GM18520 (cell line): ENCODE data around the gene PI16.

Experiments
- ATAC-seq: cut with Tn5 transposase; IDR thresholded peaks from one replicate; pipeline ENCODE4 v1.9.1; 2021; ENCODE audit not compliant: unreplicated experiment

PI16 gene

GRCh38 chr6:36955671-36956445, 1.3 kb downstream of the PI16 start:
- no peak for ATAC-seq

- no peak for ATAC-seq
These were observed 1.9 kb downstream of the PI16 start for GRCh38 chr6:36956446-36956820.

- no peak for ATAC-seq
These were observed 3.3 kb downstream of the PI16 start for GRCh38 chr6:36957773-36958271.

- ATAC-seq, result no peak
These were observed 4.4 kb downstream of the PI16 start for GRCh38 chr6:36958775-36959554.

GRCh38 chr6:36959555-36960250, 5.2 kb downstream of the PI16 start:
- ATAC-seq, result no peak

- no peak for ATAC-seq
These were observed 7.2 kb downstream of the PI16 start for GRCh38 chr6:36961441-36962435.

GRCh38 chr6:36962874-36963273, 8.3 kb downstream of the PI16 start:
- ATAC-seq, result no peak

GRCh38 chr6:36963451-36964290, 9.1 kb downstream of the PI16 start:
- ATAC-seq, result no peak

GRCh38 chr6:36964349-36964748, 9.8 kb downstream of the PI16 start:
- no peak for ATAC-seq

- ATAC-seq, result no peak
These were observed 10.4 kb downstream of the PI16 start for GRCh38 chr6:36964908-36965307.

GRCh38 chr6:36967301-36967700, 12.8 kb downstream of the PI16 start:
- ATAC-seq, result no peak

GRCh38 chr6:36967757-36968156, 13.2 kb downstream of the PI16 start:
- no peak for ATAC-seq

- ATAC-seq, result no peak
These were observed 13.9 kb downstream of the PI16 start for GRCh38 chr6:36968266-36968977.

- no peak for ATAC-seq
These were observed 14.7 kb downstream of the PI16 start for GRCh38 chr6:36969240-36969691.

GRCh38 chr6:36969988-36970891, 15.7 kb downstream of the PI16 start:
- no peak for ATAC-seq

GRCh38 chr6:36970892-36971842, 16.6 kb downstream of the PI16 start:
- no peak for ATAC-seq
